SK-N-MC (cell line): ENCODE results near the gene TBC1D22A.

Experiments
- EZH2 ChIP-seq: fragments of 200-600 bp; sonication (generic); IDR thresholded peaks from one replicate; pipeline ENCODE4 v1.6.1; 2017; ENCODE audit warnings: antibody characterized with exemption
- FOXP2 ChIP-seq: optimal IDR thresholded peaks from 2 replicates; pipeline ENCODE3; 2011; ENCODE audit warnings: mild to moderate bottlenecking, moderate library complexity; ENCODE audit not compliant: insufficient read depth; ENCODE audit errors: extremely low read length, control extremely low read depth
- POLR2AphosphoS5 ChIP-seq: IDR thresholded peaks from 2 replicates; pipeline ENCODE4 v1.6.1; 2012; ENCODE audit warnings: mild to moderate bottlenecking, low read depth, low read length, borderline replicate concordance

DNA sequence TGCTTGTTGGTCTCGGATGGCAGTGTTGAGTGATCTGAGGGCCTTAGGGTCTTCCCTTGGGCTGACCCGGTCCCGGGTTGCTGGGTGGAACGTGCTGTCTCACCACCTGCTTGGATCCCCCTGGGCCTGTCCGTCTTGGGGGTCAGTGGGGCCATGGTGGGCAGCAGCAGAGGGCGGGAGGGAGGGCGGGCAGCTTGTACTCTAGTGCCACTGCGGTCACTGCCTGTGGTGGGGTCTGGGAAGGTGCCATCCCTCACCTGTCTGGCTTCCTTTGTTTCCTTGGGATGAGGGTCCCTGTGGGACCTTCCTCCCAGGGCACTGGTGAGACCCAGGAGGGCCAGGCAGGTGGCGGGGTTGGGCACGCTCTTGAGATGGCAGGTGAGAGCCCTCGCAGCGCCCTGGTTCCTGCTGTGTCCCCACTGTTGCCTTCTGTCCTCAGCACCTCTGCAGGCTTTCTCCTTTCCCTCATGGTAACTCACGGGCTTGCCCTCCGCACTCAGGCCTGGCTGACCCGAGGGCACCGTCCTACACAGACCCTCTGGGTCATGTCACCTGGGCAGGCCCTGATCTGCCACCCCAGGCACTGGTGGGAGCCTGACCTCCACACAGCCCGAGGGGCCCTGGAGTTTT lies 34.2 kb downstream of the TBC1D22A start:
- TF ChIP-seq EZH2 = no peak
- TF ChIP-seq POLR2AphosphoS5 = no peak
- no peak for TF ChIP-seq FOXP2
